Skeletal muscle satellite cell (primary cell): Measurements from ENCODE around the gene PTPRD.

Experiments used
- H3K27me3 ChIP-seq: 2 replicates; pipeline ENCODE4 v1.7.0; 2013; ENCODE audit warnings: low read length; ENCODE audit not compliant: control insufficient read depth, insufficient read depth
- H3K36me3 ChIP-seq: 2 replicates; pipeline ENCODE4 v1.7.0; 2013; ENCODE audit warnings: mild to moderate bottlenecking, control low read depth, low read length; ENCODE audit not compliant: insufficient read depth
- H3K4me1 ChIP-seq: 2 replicates; pipeline ENCODE4 v1.7.0; 2013; ENCODE audit warnings: low read length; ENCODE audit not compliant: control insufficient read depth, insufficient read depth
- H3K4me2 ChIP-seq: 2 replicates; pipeline ENCODE4 v1.7.0; 2013; ENCODE audit warnings: mild to moderate bottlenecking, low read length
- H3K4me3 ChIP-seq: 2 replicates; pipeline ENCODE4 v1.7.0; 2013; ENCODE audit warnings: low read length
- H3K9ac ChIP-seq: 2 replicates; pipeline ENCODE4 v1.7.0; 2013; ENCODE audit warnings: mild to moderate bottlenecking, low read depth, low read length, moderate library complexity
- H3K9me3 ChIP-seq: replicated peaks from 2 replicates; pipeline ENCODE4 v1.7.0; 2013; ENCODE audit warnings: mild to moderate bottlenecking, control low read depth, low read length

The PTPRD gene

GRCh38 chr9:10586407-10586806, 26.4 kb downstream of the PTPRD start:
- H3K4me3 ChIP-seq, result no peak overlapping the region
- no peaks in the 10 kb centered on the region for H3K36me3 ChIP-seq
- no peak overlapping the region for H3K9ac ChIP-seq
- H3K4me1 ChIP-seq, result no peaks in the 10 kb centered on the region
- no peak overlapping the region for H3K4me2 ChIP-seq
- no peaks in the 10 kb centered on the region for H3K9me3 ChIP-seq
- no peaks in the 10 kb centered on the region for H3K27me3 ChIP-seq

DNA sequence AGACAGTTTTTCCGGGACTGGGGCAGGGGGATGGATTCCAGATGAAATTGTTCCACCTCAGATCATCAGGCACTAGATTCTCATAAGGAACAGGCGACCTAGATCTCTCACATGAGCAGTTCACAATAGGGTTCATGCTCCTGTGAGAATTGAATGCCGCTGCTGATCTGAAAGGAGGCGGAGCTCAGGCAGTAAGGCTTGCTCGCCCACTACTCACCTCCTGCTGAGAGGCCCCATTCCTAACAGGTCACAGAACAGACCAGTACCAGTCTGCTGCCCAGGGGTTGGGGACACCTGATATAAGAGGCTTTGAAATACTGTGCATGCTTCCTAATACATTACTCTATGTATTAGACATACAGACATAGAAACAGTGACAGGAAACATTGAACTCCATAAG, 41.1 kb downstream of the PTPRD start:
- H3K36me3 ChIP-seq, result no peaks in the 10 kb centered on the region
- H3K9ac ChIP-seq, result no peak overlapping the region
- peaks cover 3% of the 10 kb centered on the region for H3K9me3 ChIP-seq
- H3K4me2 ChIP-seq, result no peak overlapping the region
- no peak overlapping the region for H3K4me3 ChIP-seq
- no peaks in the 10 kb centered on the region for H3K27me3 ChIP-seq
- H3K4me1 ChIP-seq, result no peaks in the 10 kb centered on the region

DNA sequence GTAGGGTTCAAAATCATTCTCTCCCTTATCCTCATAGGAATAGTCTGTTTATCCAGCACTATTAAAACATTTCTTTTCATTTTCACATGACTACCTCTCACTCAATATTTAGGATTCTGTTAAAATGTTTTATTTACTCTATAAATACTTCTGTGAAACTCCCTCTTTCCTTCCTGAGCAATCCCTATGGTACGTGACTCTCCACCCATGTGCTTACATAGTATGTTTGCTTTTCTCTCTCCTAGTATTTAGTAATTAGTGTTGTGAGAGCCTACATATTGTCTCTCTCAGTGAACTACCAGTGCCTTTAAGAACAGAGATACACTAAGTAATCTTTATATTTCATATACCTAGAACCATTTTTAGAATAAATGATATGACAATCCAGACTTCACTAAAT, 46.0 kb downstream of the PTPRD start:
- H3K4me2 ChIP-seq, result no peak overlapping the region
- peaks cover 3% of the 10 kb centered on the region for H3K9me3 ChIP-seq
- no peaks in the 10 kb centered on the region for H3K36me3 ChIP-seq
- no peak overlapping the region for H3K4me3 ChIP-seq
- no peak overlapping the region for H3K9ac ChIP-seq
- no peaks in the 10 kb centered on the region for H3K27me3 ChIP-seq
- H3K4me1 ChIP-seq, result no peaks in the 10 kb centered on the region

DNA sequence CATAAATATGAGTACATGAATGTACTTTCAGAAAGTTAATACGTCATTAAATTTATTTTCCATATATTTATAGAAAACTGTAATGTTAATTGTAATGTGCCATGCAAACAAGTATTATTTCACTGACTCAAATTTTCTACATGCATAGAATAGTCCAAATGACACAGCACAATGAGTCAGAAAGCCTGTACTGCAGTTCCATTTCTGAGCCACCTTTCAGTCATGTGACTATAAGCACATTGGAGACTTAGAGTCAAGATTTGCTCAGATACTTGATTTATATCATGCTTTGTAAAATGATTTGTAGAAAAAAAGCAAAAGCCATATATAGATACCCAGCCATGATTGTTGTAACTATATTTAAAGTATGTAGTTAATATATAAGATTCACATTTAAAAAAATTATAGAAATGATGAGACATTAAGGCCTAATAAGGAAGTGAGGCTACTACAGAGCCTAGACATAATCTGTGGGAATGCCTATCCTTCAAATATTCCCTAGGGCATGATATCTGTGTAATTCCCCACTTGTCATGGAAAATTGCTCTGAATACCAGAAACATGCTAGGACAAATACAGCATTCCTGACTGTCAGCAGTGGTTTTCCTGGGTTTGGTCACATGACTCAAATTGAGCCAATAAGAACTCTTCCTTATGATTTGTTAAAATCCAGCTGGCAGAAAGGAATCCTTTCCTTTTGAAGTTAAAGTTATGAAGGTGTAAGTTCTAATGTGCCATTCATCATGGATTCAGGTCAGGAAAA, 50.0 kb downstream of the PTPRD start:
- H3K4me3 ChIP-seq, result no peak overlapping the region
- no peaks in the 10 kb centered on the region for H3K27me3 ChIP-seq
- H3K4me2 ChIP-seq, result no peak overlapping the region
- H3K36me3 ChIP-seq, result no peaks in the 10 kb centered on the region
- no peaks in the 10 kb centered on the region for H3K9me3 ChIP-seq
- no peak overlapping the region for H3K9ac ChIP-seq
- H3K4me1 ChIP-seq, result no peaks in the 10 kb centered on the region

- Histone ChIP-seq H3K4me3 (no peak overlapping the region), H3K36me3 (no peaks in the 10 kb centered on the region), H3K9me3 (peaks cover 9% of the 10 kb centered on the region), H3K4me1 (no peaks in the 10 kb centered on the region), H3K9ac (no peak overlapping the region), H3K27me3 (no peaks in the 10 kb centered on the region), H3K4me2 (no peak overlapping the region)
These were observed 64.5 kb downstream of the PTPRD start for GRCh38 chr9:10548348-10548747.

DNA sequence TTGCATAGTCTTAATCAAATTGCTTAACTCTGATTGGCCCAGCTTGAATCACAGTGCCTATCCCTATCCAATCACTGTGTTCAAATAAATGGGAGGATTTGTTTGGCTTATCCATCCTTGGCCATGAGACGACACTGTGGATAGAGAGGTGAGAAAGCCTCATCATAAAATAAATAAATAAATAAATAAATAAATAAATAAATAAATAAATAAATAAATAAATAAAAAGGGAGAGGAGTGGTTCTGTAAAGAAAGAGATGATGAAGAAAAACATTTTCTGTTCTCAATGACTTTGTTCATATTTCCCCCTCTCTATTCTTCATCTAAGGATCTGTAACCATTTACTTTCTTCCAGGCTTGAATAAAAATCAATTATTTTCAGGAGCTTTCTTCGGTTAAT, 74.7 kb downstream of the PTPRD start:
- Histone ChIP-seq H3K36me3 (no peaks in the 10 kb centered on the region), H3K4me3 (no peak overlapping the region), H3K9ac (no peak overlapping the region), H3K4me1 (no peaks in the 10 kb centered on the region), H3K9me3 (no peaks in the 10 kb centered on the region), H3K27me3 (no peaks in the 10 kb centered on the region), H3K4me2 (no peak overlapping the region)

DNA sequence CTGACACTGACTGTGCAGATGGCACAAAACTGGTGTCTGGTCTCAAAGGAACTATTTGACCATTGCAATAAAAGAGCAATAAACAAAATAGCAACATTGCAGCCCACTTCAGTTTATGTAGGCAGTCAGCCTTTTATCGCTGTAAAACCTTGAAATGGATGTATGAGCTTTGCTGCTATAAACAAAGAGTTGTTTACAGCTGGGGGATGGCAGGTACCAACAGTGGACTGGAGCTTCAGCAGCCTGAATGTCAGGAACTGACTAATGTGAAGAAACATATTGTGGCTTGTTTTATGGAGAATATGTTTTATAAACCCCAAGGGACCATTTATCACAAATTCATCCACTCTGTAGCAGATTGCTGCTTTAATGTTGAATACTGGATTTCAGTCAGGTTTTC, 78.0 kb downstream of the PTPRD start:
- H3K27me3 ChIP-seq, result no peaks in the 10 kb centered on the region
- no peak overlapping the region for H3K9ac ChIP-seq
- H3K4me3 ChIP-seq, result no peak overlapping the region
- H3K4me1 ChIP-seq, result no peaks in the 10 kb centered on the region
- no peak overlapping the region for H3K4me2 ChIP-seq
- peaks cover 3% of the 10 kb centered on the region for H3K9me3 ChIP-seq
- H3K36me3 ChIP-seq, result no peaks in the 10 kb centered on the region

DNA sequence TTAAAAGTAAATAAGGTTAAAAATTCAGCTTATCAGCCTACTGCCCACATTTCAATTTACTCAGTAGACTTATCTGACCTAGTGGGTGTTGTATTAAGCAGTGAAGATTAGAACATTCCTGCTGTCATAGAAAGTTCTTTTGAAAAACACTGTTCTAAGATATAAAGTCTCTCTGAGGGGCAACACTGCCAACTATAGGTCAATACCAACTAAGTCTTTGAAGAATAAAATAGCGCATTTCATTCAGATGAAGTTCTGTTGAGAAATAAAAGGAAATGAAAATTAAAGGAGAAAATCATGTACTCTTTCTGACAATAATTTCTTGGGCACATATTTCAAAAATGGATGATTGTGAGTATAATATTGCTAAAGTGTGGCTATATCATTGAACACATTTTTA, 86.8 kb downstream of the PTPRD start:
- Histone ChIP-seq H3K4me1 (no peaks in the 10 kb centered on the region), H3K9ac (no peak overlapping the region)

DNA sequence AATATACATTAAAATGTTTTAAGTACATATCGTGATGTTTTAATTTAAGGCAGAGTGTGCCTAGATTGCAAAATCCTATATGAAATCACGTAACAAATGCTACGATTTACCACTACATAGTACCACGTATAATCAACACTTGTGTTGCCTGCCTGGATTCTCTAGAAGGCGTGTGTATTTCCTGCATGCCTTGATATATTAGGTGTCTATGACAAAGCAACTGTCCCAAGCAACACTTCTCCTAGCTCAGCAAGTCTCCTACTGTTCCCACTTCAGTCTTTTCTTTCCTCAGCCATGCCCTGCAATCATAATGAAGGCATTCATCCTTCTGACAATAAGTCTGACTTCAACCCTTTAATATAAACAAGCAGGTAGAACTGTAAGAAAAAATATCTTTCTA, 89.6 kb downstream of the PTPRD start:
- Histone ChIP-seq H3K9ac (no peak overlapping the region), H3K36me3 (no peaks in the 10 kb centered on the region), H3K4me3 (no peak overlapping the region), H3K9me3 (no peaks in the 10 kb centered on the region), H3K4me1 (no peaks in the 10 kb centered on the region), H3K4me2 (no peak overlapping the region), H3K27me3 (no peaks in the 10 kb centered on the region)

More for the DNA sequence above, 86.8 kb downstream of the PTPRD start:
- H3K27me3 ChIP-seq, result no peaks in the 10 kb centered on the region
- H3K4me2 ChIP-seq, result no peak overlapping the region
- H3K9me3 ChIP-seq, result no peaks in the 10 kb centered on the region
- no peaks in the 10 kb centered on the region for H3K36me3 ChIP-seq
- no peak overlapping the region for H3K4me3 ChIP-seq

- Histone ChIP-seq H3K36me3 (no peaks in the 10 kb centered on the region), H3K4me1 (no peaks in the 10 kb centered on the region), H3K4me2 (no peak overlapping the region), H3K9ac (no peak overlapping the region), H3K9me3 (no peaks in the 10 kb centered on the region), H3K27me3 (no peaks in the 10 kb centered on the region), H3K4me3 (no peak overlapping the region)
These were observed 100.7 kb downstream of the PTPRD start for GRCh38 chr9:10512144-10512543.

DNA sequence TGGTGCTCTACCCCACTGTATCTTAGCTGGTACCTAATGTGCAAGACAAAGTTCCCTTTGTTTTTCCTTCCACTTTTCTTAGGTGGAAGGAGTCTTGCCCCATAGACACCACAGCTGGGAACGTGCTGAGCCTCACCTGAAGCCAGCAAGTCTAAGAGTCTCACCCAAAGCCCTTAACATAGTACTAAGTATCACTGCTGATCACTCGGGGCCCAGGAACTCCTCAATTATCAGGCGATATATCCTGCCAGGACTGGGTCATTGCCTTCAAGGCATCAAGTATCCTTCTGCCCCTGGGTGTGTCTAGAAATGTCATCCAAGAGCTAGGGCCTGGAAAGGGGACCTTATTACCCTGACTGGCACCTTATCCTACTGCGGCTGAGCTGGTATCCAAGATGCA, 123.9 kb downstream of the PTPRD start:
- peaks cover 10% of the 10 kb centered on the region for H3K9me3 ChIP-seq
- H3K27me3 ChIP-seq, result no peaks in the 10 kb centered on the region
- no peak overlapping the region for H3K4me2 ChIP-seq
- H3K4me1 ChIP-seq, result no peaks in the 10 kb centered on the region
- no peak overlapping the region for H3K4me3 ChIP-seq
- H3K36me3 ChIP-seq, result no peaks in the 10 kb centered on the region
- no peak overlapping the region for H3K9ac ChIP-seq

GRCh38 chr9:10479172-10479571, 133.6 kb downstream of the PTPRD start:
- H3K36me3 ChIP-seq, result no peaks in the 10 kb centered on the region
- H3K4me1 ChIP-seq, result no peaks in the 10 kb centered on the region
- no peak overlapping the region for H3K9ac ChIP-seq
- H3K9me3 ChIP-seq, result peaks cover 2% of the 10 kb centered on the region
- no peaks in the 10 kb centered on the region for H3K27me3 ChIP-seq
- H3K4me2 ChIP-seq, result no peak overlapping the region
- no peak overlapping the region for H3K4me3 ChIP-seq
